Neural cell (in vitro differentiated cells): Measurements from ENCODE around the gene EXOC6B. TPM values are rescaled to one million over a fixed set of nuclear protein-coding genes. Genes with fewer than 3 reads are reported as not detected.

Experiments used
- H2AFZ ChIP-seq: fragments of 200-600, 300-800 bp; sonication (generic), shearing (Covaris generic); 2 replicates; pipeline ENCODE4 v1.6.0; 2014; ENCODE audit warnings: low read depth, mild to moderate bottlenecking, antibody characterized with exemption, low read length, moderate library complexity
- H3F3A ChIP-seq: fragments of 200-600 bp; shearing (Covaris generic); 2 replicates; pipeline ENCODE4 v1.6.1; 2016; ENCODE audit warnings: mild to moderate bottlenecking, moderate library complexity, mixed read lengths, antibody characterized with exemption, low read length; ENCODE audit not compliant: insufficient read depth, poor library complexity, severe bottlenecking
- H3K27ac ChIP-seq: fragments of 200-600, 300-800 bp; sonication (generic), shearing (Covaris generic); 2 replicates; pipeline ENCODE4 v1.5.1; 2014; ENCODE audit warnings: mild to moderate bottlenecking, low read length, moderate library complexity
- H3K27me3 ChIP-seq: fragments of 300-800, 200-600 bp; sonication (generic), shearing (Covaris generic); 2 replicates; pipeline ENCODE4 v1.6.0; 2014; ENCODE audit warnings: mild to moderate bottlenecking, low read depth, low read length, moderate library complexity; ENCODE audit not compliant: insufficient read depth
- H3K36me3 ChIP-seq: fragments of 300-800, 200-600 bp; sonication (generic), shearing (Covaris generic); 2 replicates; pipeline ENCODE4 v1.5.1; 2014; ENCODE audit warnings: mild to moderate bottlenecking, antibody characterized with exemption, low read length, moderate library complexity; ENCODE audit not compliant: insufficient read depth
- H3K4me2 ChIP-seq: fragments of 300-800, 200-600 bp; sonication (generic), shearing (Covaris generic); 2 replicates; pipeline ENCODE4 v1.6.0; 2014; ENCODE audit warnings: mild to moderate bottlenecking, low read length
- H3K4me3 ChIP-seq: fragments of 300-800, 200-600 bp; sonication (generic), shearing (Covaris generic); 2 replicates; pipeline ENCODE4 v1.5.1; 2014; ENCODE audit warnings: mild to moderate bottlenecking, low read length, moderate library complexity
- H3K79me2 ChIP-seq: fragments of 200-600 bp; shearing (Covaris generic); replicated peaks from 2 replicates; pipeline ENCODE4 v1.6.0; 2014; ENCODE audit warnings: mild to moderate bottlenecking, low read length, moderate library complexity; ENCODE audit not compliant: insufficient read depth
- H3K9ac ChIP-seq: fragments of 300-800, 200-600 bp; sonication (generic), shearing (Covaris generic); 2 replicates; pipeline ENCODE4 v1.6.1; 2016; ENCODE audit warnings: mild to moderate bottlenecking, low read length, mixed read lengths
- H3K9me2 ChIP-seq: fragments of 200-600 bp; shearing (Covaris generic); 2 replicates; pipeline ENCODE4 v1.6.1; 2016; ENCODE audit warnings: mild to moderate bottlenecking, low read length, mixed read lengths; ENCODE audit not compliant: insufficient read depth
- H3K9me3 ChIP-seq: fragments of 200-600, 300-800 bp; sonication (generic), shearing (Covaris generic); 2 replicates; pipeline ENCODE4 v1.6.1; 2016; ENCODE audit warnings: mild to moderate bottlenecking, mixed run types, low read length, moderate library complexity, mixed read lengths
- H4K20me1 ChIP-seq: fragments of 200-600 bp; shearing (Covaris generic); 2 replicates; pipeline ENCODE4 v1.6.1; 2016; ENCODE audit warnings: mild to moderate bottlenecking, mixed run types; ENCODE audit not compliant: insufficient read depth
- CTCF ChIP-seq: fragments of 450-650 bp; IDR thresholded peaks from 2 replicates; pipeline ENCODE4 v1.5.1; 2014; ENCODE audit warnings: antibody characterized with exemption, mild to moderate bottlenecking, moderate library complexity; ENCODE audit not compliant: poor library complexity, severe bottlenecking
- EP300 ChIP-seq: fragments of 450-650 bp; conservative IDR thresholded peaks from 2 replicates; pipeline ENCODE4 v1.6.1; 2014; ENCODE audit warnings: antibody characterized with exemption, mild to moderate bottlenecking, moderate library complexity; ENCODE audit not compliant: poor library complexity, severe bottlenecking
- EZH2 ChIP-seq: fragments of 200-600, 300-800 bp; shearing (Covaris generic), sonication (generic); IDR thresholded peaks from 2 replicates; pipeline ENCODE4 v1.6.1; 2014; ENCODE audit warnings: antibody characterized with exemption, low read length, borderline replicate concordance, mild to moderate bottlenecking; ENCODE audit not compliant: insufficient read depth, poor library complexity, severe bottlenecking
- MXI1 ChIP-seq: fragments of 450-650 bp; conservative IDR thresholded peaks from 2 replicates; pipeline ENCODE4 v1.6.1; 2014; ENCODE audit warnings: antibody characterized with exemption, mild to moderate bottlenecking; ENCODE audit not compliant: poor library complexity, severe bottlenecking
- POLR2AphosphoS5 ChIP-seq: IDR thresholded peaks from 2 replicates; pipeline ENCODE4 v1.6.1; 2012
- RAD21 ChIP-seq: fragments of 450-650 bp; conservative IDR thresholded peaks from 2 replicates; pipeline ENCODE4 v1.6.1; 2014; ENCODE audit warnings: antibody characterized with exemption, mild to moderate bottlenecking, moderate library complexity
- SMC3 ChIP-seq: fragments of 450-650 bp; conservative IDR thresholded peaks from 2 replicates; pipeline ENCODE4 v1.6.1; 2014; ENCODE audit warnings: antibody characterized with exemption, mild to moderate bottlenecking, moderate library complexity; ENCODE audit not compliant: poor library complexity
- TAF1 ChIP-seq: IDR thresholded peaks from 2 replicates; pipeline ENCODE4 v1.6.1; 2012; ENCODE audit warnings: low read depth
- polyA plus RNA-seq: library from polyadenylated mRNA; depleted of rRNA; stranded (reverse); fragments of >200 nt; gene quantifications from 2 replicates; pipeline ENCODE4 v1.2.3, GENCODE V29; 2014
- TF ChIP-seq, protein P1 (sequence below): IDR thresholded peaks from 2 replicates; pipeline ENCODE4 v1.6.1; 2012; ENCODE audit warnings: borderline replicate concordance

Gene EXOC6B
- polyA plus RNA-seq, 1 donor from 2014 or later, result 23.4 TPM

GRCh38 chr2:72685638-72686213 is 140.1 kb downstream of the EXOC6B start:
- TF ChIP-seq MXI1, result no peak
- no peak for TF ChIP-seq POLR2AphosphoS5
- TF ChIP-seq CTCF, result no peak
- no peak for TF ChIP-seq SMC3
- no peak for TF ChIP-seq EZH2
- TF ChIP-seq TAF1, result no peak
- TF ChIP-seq, protein P1, sequence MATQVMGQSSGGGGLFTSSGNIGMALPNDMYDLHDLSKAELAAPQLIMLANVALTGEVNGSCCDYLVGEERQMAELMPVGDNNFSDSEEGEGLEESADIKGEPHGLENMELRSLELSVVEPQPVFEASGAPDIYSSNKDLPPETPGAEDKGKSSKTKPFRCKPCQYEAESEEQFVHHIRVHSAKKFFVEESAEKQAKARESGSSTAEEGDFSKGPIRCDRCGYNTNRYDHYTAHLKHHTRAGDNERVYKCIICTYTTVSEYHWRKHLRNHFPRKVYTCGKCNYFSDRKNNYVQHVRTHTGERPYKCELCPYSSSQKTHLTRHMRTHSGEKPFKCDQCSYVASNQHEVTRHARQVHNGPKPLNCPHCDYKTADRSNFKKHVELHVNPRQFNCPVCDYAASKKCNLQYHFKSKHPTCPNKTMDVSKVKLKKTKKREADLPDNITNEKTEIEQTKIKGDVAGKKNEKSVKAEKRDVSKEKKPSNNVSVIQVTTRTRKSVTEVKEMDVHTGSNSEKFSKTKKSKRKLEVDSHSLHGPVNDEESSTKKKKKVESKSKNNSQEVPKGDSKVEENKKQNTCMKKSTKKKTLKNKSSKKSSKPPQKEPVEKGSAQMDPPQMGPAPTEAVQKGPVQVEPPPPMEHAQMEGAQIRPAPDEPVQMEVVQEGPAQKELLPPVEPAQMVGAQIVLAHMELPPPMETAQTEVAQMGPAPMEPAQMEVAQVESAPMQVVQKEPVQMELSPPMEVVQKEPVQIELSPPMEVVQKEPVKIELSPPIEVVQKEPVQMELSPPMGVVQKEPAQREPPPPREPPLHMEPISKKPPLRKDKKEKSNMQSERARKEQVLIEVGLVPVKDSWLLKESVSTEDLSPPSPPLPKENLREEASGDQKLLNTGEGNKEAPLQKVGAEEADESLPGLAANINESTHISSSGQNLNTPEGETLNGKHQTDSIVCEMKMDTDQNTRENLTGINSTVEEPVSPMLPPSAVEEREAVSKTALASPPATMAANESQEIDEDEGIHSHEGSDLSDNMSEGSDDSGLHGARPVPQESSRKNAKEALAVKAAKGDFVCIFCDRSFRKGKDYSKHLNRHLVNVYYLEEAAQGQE, result no peak
- no peak for TF ChIP-seq EP300
- TF ChIP-seq RAD21, result no peak
- Histone ChIP-seq H2AFZ (no peak overlapping the region), H3K4me2 (no peak overlapping the region), H3K79me2 (no peaks in the 10 kb centered on the region), H3K36me3 (no peaks in the 10 kb centered on the region), H4K20me1 (no peaks in the 10 kb centered on the region), H3K9me3 (no peaks in the 10 kb centered on the region), H3K9ac (no peak overlapping the region), H3K4me3 (no peak overlapping the region), H3K9me2 (no peaks in the 10 kb centered on the region), H3F3A (no peaks in the 10 kb centered on the region), H3K27ac (no peak overlapping the region), H3K27me3 (no peaks in the 10 kb centered on the region)

- no peaks in the 10 kb centered on the region for H3K79me2 ChIP-seq
Measured at GRCh38 chr2:72682061-72682460, 143.8 kb downstream of the EXOC6B start.

More at GRCh38 chr2:72682061-72682460, 143.8 kb downstream of the EXOC6B start:
- H3K9me3 ChIP-seq, result no peaks in the 10 kb centered on the region
- H2AFZ ChIP-seq, result no peak overlapping the region
- no peaks in the 10 kb centered on the region for H3K27me3 ChIP-seq
- TF ChIP-seq TAF1, result no peak
- TF ChIP-seq EZH2, result no peak
- no peak for TF ChIP-seq EP300
- no peak for TF ChIP-seq POLR2AphosphoS5
- TF ChIP-seq CTCF, result no peak
- no peak for TF ChIP-seq SMC3
- no peak for TF ChIP-seq RAD21
- TF ChIP-seq, protein P1, result no peak
- no peak for TF ChIP-seq MXI1
- no peak overlapping the region for H3K4me3 ChIP-seq
- no peak overlapping the region for H3K4me2 ChIP-seq
- no peaks in the 10 kb centered on the region for H3K9me2 ChIP-seq
- no peaks in the 10 kb centered on the region for H3K36me3 ChIP-seq
- no peak overlapping the region for H3K27ac ChIP-seq
- H3K9ac ChIP-seq, result no peak overlapping the region
- H4K20me1 ChIP-seq, result no peaks in the 10 kb centered on the region
- no peaks in the 10 kb centered on the region for H3F3A ChIP-seq
